HepG2 (cell line): Measurements from ENCODE around the gene TXNL4A. TPM values are rescaled to one million over a fixed set of nuclear protein-coding genes. Genes with fewer than 3 reads are reported as not detected.

Source experiments
- ATF7 ChIP-seq, 2 experiments: fragments of 450-650 bp in 1 of 2; sonication (generic) in 1 of 2; formaldehyde crosslinking in 1 of 2; IDR thresholded peaks; 2 replicates each; pipeline versions ENCODE4 v1.4.0 to v1.6.1; 2016 to 2020; ENCODE audit warnings: antibody characterized with exemption in 1 of 2, mild to moderate bottlenecking in 1 of 2, missing genetic modification reagents in 1 of 2
- ATRX ChIP-seq: sonication (generic); formaldehyde crosslinking; IDR thresholded peaks from 2 replicates; pipeline ENCODE4 v1.4.0; 2020; ENCODE audit warnings: missing genetic modification reagents, borderline replicate concordance
- CEBPB ChIP-seq: IDR thresholded peaks from 2 replicates; pipeline ENCODE4 v1.6.1; 2011; ENCODE audit warnings: low read depth, low read length, improper control_type of control experiment, borderline replicate concordance
- DMAP1 ChIP-seq: IDR thresholded peaks from 2 replicates; pipeline ENCODE4 v1.6.1; 2016
- EP300 ChIP-seq, 3 experiments: sonication (generic) in 1 of 3; formaldehyde crosslinking in 1 of 3; IDR thresholded peaks; 2 replicates each; pipeline versions ENCODE4 v1.5.1 to v1.6.1; 2011 to 2020; ENCODE audit warnings: low read depth in 2 of 3, low read length in 2 of 3, borderline replicate concordance in 1 of 3, improper control_type of control experiment in 1 of 3, mild to moderate bottlenecking in 1 of 3, missing genetic modification reagents in 1 of 3, moderate library complexity in 1 of 3
- FOSL2 ChIP-seq: sonication (generic); formaldehyde crosslinking; IDR thresholded peaks from 2 replicates; pipeline ENCODE4 v1.4.0; 2020; ENCODE audit warnings: missing genetic modification reagents
- HNF4G ChIP-seq, 2 experiments: sonication (generic) in 1 of 2; formaldehyde crosslinking in 1 of 2; IDR thresholded peaks; 2 replicates each; pipeline versions ENCODE4 v1.4.0 to v1.6.1; 2011 to 2020; ENCODE audit warnings: borderline replicate concordance in 2 of 2, low read depth in 2 of 2, mild to moderate bottlenecking in 2 of 2, low read length in 1 of 2, missing genetic modification reagents in 1 of 2, moderate library complexity in 1 of 2
- KAT8 ChIP-seq: IDR thresholded peaks from 2 replicates; pipeline ENCODE4 v1.6.1; 2016; ENCODE audit warnings: missing genetic modification reagents, missing compliant biosample characterization
- MED8 ChIP-seq: sonication (generic); formaldehyde crosslinking; IDR thresholded peaks from 2 replicates; pipeline ENCODE4 v1.8.1; 2023; ENCODE audit warnings: mild to moderate bottlenecking, missing genetic modification reagents; ENCODE audit not compliant: insufficient replicate concordance
- MTF1 ChIP-seq: sonication (generic); formaldehyde crosslinking; IDR thresholded peaks from 2 replicates; pipeline ENCODE4 v1.5.0; 2020; ENCODE audit warnings: missing genetic modification reagents
- MYC ChIP-seq: sonication (generic); formaldehyde crosslinking; IDR thresholded peaks from 2 replicates; pipeline ENCODE4 v1.9.0; 2021; ENCODE audit warnings: missing genetic modification reagents, borderline replicate concordance
- NR2C2 ChIP-seq: sonication (generic); formaldehyde crosslinking; IDR thresholded peaks from 2 replicates; pipeline ENCODE4 v1.4.0; 2020; ENCODE audit warnings: missing genetic modification reagents, mild to moderate bottlenecking, moderate library complexity, borderline replicate concordance
- PCBP1 ChIP-seq: fragments of 200-400 bp; formaldehyde crosslinking; IDR thresholded peaks from 2 replicates; pipeline ENCODE4 v1.6.1; 2017; ENCODE audit warnings: mild to moderate bottlenecking, low read depth, low read length, borderline replicate concordance
- SAP130 ChIP-seq: IDR thresholded peaks from 2 replicates; pipeline ENCODE4 v1.6.1; 2016; ENCODE audit warnings: low read depth
- TARDBP ChIP-seq: sonication (generic); formaldehyde crosslinking; IDR thresholded peaks from 2 replicates; pipeline ENCODE4 v1.8.0; 2022; ENCODE audit warnings: mild to moderate bottlenecking, missing genetic modification reagents
- ZFP90 ChIP-seq: sonication (generic); formaldehyde crosslinking; IDR thresholded peaks from 2 replicates; pipeline ENCODE4 v1.8.0; 2022; ENCODE audit warnings: missing genetic modification reagents, mild to moderate bottlenecking, inconsistent platforms, borderline replicate concordance
- ZKSCAN5 ChIP-seq: sonication (generic); formaldehyde crosslinking; IDR thresholded peaks from 2 replicates; pipeline ENCODE4 v1.5.1; 2020; ENCODE audit warnings: mild to moderate bottlenecking, missing genetic modification reagents
- ZMYM2 ChIP-seq: sonication (generic); formaldehyde crosslinking; IDR thresholded peaks from 2 replicates; pipeline ENCODE4 v1.8.0; 2022; ENCODE audit warnings: mild to moderate bottlenecking, missing genetic modification reagents
- ZNF891 ChIP-seq: sonication (generic); formaldehyde crosslinking; IDR thresholded peaks from 2 replicates; pipeline ENCODE4 v1.5.0; 2020; ENCODE audit warnings: mild to moderate bottlenecking, missing genetic modification reagents
- ZSCAN22 ChIP-seq: sonication (generic); formaldehyde crosslinking; IDR thresholded peaks from 2 replicates; pipeline ENCODE4 v1.4.0; 2020; ENCODE audit warnings: mild to moderate bottlenecking, missing genetic modification reagents
- polyA plus RNA-seq, 8 experiments: library from polyadenylated mRNA; depleted of rRNA in 3 of 8; stranded (reverse) in 7 of 8; unstranded in 1 of 8; fragments of >200 nt; fragmentation: Illumina TruSeq in 4 of 8; extraction: Trizol in 4 of 8; gene quantifications; 2 replicates each; pipeline versions ENCODE4 v1.2.1 to v1.2.3, GENCODE V29; 2011 to 2016; ENCODE audit warnings: low read depth in 4 of 8, missing spikeins in 1 of 8, mixed read lengths in 1 of 8; ENCODE audit not compliant: insufficient read depth in 1 of 8
- total RNA-seq, 5 experiments: library from RNA; depleted of rRNA; stranded (reverse); fragments of >200 nt; fragmentation: Illumina TruSeq; extraction: Trizol; gene quantifications; 2 replicates each; pipeline ENCODE4 v1.2.3, GENCODE V29; 2016; ENCODE audit warnings: low read depth in 1 of 5
- TF ChIP-seq, protein P1 (sequence below): sonication (generic); formaldehyde crosslinking; IDR thresholded peaks from 2 replicates; pipeline ENCODE4 v1.9.0; 2022; ENCODE audit warnings: low read depth, missing genetic modification reagents
- TF ChIP-seq, protein P2 (sequence below), 2 experiments: fragments of 450-650 bp in 1 of 2; sonication (generic) in 1 of 2; formaldehyde crosslinking; IDR thresholded peaks; 2 replicates each; pipeline versions ENCODE4 v1.5.0 to v1.8.0; 2020 to 2022; ENCODE audit warnings: mild to moderate bottlenecking in 1 of 2, missing genetic modification reagents in 1 of 2
- TF ChIP-seq, protein P3 (sequence below): sonication (generic); formaldehyde crosslinking; IDR thresholded peaks from 2 replicates; pipeline ENCODE4 v1.4.0; 2020; ENCODE audit warnings: missing genetic modification reagents
- TF ChIP-seq, protein P4 (sequence below): sonication (generic); formaldehyde crosslinking; IDR thresholded peaks from 2 replicates; pipeline ENCODE4 v1.5.1; 2020; ENCODE audit warnings: mild to moderate bottlenecking, moderate library complexity, missing genetic modification reagents

Gene TXNL4A
- total and polyA plus RNA-seq, 2 of the 13 experiments (the other 11 are each of a cell fraction or from before 2014, with no cell fraction given) = 172 to 202 TPM

DNA sequence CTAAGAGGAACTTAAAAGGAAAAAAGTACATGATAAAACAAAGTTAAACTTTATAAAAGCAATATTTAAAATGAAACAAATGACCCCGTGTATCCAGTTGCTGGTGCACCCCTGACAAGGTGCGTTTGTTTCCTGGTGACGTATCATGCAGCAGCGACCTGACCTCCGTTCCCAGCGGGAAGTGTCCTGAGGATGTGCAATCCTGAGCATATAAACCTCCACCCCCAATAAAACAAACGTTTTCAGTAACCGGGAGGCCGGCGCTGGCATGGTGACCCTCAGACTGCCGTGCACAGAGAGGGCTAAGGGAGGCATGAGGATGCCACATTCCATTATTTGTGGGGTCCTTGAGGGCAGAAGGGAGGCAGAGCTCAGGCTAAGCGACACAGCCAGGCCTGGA lies 51.7 kb downstream of the TXNL4A start (continued):
- TF ChIP-seq ZNF891 (CRISPR knock-in tag) (no peak), ATRX (no peak), DMAP1 (CRISPR knock-in tag) (no peak), EP300 (IDR thresholded peaks at IDR 0.05; ENCODE audit: low read depth in 2 of 2, low read length in 2 of 2) (peak in 1 of 2 experiments; percentile 47; a peak in 1 of 4 replicates), EP300 (CRISPR knock-in tag; IDR thresholded peaks at IDR 0.05; ENCODE audit: borderline replicate concordance) (no peak), ZFP90 (CRISPR knock-in tag) (no peak), PCBP1 (no peak), HNF4G (IDR thresholded peaks at IDR 0.05; ENCODE audit: borderline replicate concordance, low read depth, low read length) (peak; percentile 43; the same call in 1 of the 2 replicates), HNF4G (CRISPR knock-in tag; IDR thresholded peaks at IDR 0.05; ENCODE audit: borderline replicate concordance, low read depth) (no peak), ZMYM2 (CRISPR knock-in tag) (no peak), CEBPB (peak; percentile 52), FOSL2 (CRISPR knock-in tag) (0 out of 2 replicates have a peak, but pooled peaks have one; percentile 20), SAP130 (CRISPR knock-in tag) (peak; percentile 65), TARDBP (CRISPR knock-in tag) (no peak), ATF7 (IDR thresholded peaks at IDR 0.05) (no peak), ATF7 (CRISPR knock-in tag; IDR thresholded peaks at IDR 0.05) (no peak), MED8 (CRISPR knock-in tag) (no peak), ZSCAN22 (CRISPR knock-in tag) (no peak), NR2C2 (CRISPR knock-in tag) (peak; percentile 56; the same call in 1 of the 2 replicates), ZKSCAN5 (CRISPR knock-in tag) (no peak), MYC (CRISPR knock-in tag) (peak; percentile 38; the same call in 1 of the 2 replicates), KAT8 (CRISPR knock-in tag) (0 out of 2 replicates have a peak, but pooled peaks have one; percentile 21), MTF1 (CRISPR knock-in tag) (no peak)
- TF ChIP-seq, protein P1, sequence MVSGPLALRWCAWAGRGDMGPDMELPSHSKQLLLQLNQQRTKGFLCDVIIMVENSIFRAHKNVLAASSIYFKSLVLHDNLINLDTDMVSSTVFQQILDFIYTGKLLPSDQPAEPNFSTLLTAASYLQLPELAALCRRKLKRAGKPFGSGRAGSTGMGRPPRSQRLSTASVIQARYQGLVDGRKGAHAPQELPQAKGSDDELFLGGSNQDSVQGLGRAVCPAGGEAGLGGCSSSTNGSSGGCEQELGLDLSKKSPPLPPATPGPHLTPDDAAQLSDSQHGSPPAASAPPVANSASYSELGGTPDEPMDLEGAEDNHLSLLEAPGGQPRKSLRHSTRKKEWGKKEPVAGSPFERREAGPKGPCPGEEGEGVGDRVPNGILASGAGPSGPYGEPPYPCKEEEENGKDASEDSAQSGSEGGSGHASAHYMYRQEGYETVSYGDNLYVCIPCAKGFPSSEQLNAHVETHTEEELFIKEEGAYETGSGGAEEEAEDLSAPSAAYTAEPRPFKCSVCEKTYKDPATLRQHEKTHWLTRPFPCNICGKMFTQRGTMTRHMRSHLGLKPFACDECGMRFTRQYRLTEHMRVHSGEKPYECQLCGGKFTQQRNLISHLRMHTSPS (CRISPR knock-in tag) = peak; percentile 21; the same call in 1 of the 2 replicates
- TF ChIP-seq, protein P2, sequence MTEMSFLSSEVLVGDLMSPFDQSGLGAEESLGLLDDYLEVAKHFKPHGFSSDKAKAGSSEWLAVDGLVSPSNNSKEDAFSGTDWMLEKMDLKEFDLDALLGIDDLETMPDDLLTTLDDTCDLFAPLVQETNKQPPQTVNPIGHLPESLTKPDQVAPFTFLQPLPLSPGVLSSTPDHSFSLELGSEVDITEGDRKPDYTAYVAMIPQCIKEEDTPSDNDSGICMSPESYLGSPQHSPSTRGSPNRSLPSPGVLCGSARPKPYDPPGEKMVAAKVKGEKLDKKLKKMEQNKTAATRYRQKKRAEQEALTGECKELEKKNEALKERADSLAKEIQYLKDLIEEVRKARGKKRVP (CRISPR knock-in tag; IDR thresholded peaks at IDR 0.05) = 0 out of 4 replicates have a peak, but pooled peaks of 1 of the 2 experiments have one; percentile 20
- TF ChIP-seq, protein P3, sequence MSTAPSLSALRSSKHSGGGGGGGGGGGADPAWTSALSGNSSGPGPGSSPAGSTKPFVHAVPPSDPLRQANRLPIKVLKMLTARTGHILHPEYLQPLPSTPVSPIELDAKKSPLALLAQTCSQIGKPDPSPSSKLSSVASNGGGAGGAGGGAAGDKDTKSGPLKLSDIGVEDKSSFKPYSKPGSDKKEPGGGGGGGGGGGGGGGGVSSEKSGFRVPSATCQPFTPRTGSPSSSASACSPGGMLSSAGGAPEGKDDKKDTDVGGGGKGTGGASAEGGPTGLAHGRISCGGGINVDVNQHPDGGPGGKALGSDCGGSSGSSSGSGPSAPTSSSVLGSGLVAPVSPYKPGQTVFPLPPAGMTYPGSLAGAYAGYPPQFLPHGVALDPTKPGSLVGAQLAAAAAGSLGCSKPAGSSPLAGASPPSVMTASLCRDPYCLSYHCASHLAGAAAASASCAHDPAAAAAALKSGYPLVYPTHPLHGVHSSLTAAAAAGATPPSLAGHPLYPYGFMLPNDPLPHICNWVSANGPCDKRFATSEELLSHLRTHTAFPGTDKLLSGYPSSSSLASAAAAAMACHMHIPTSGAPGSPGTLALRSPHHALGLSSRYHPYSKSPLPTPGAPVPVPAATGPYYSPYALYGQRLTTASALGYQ (CRISPR knock-in tag) = no peak
- TF ChIP-seq, protein P4, sequence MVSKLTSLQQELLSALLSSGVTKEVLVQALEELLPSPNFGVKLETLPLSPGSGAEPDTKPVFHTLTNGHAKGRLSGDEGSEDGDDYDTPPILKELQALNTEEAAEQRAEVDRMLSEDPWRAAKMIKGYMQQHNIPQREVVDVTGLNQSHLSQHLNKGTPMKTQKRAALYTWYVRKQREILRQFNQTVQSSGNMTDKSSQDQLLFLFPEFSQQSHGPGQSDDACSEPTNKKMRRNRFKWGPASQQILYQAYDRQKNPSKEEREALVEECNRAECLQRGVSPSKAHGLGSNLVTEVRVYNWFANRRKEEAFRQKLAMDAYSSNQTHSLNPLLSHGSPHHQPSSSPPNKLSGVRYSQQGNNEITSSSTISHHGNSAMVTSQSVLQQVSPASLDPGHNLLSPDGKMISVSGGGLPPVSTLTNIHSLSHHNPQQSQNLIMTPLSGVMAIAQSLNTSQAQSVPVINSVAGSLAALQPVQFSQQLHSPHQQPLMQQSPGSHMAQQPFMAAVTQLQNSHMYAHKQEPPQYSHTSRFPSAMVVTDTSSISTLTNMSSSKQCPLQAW = 0 out of 2 replicates have a peak, but pooled peaks have one; percentile 20
